GM20431 (cell line): ENCODE data around the gene OSTC.
"Not testable (repeated sequence)": the region's sequence is repeated elsewhere in the genome, so short reads cannot be mapped to it uniquely, and the experiment has no call there.

Experiments
- in situ Hi-C: fragments of 300-500 bp; cut with MseI, MboI; formaldehyde crosslinking; loops from one replicate; pipeline ENCODE4 v1.15.0; 2020; ENCODE audit warnings: low sequenced_read_pairs; ENCODE audit not compliant: unreplicated experiment

The OSTC gene

DNA sequence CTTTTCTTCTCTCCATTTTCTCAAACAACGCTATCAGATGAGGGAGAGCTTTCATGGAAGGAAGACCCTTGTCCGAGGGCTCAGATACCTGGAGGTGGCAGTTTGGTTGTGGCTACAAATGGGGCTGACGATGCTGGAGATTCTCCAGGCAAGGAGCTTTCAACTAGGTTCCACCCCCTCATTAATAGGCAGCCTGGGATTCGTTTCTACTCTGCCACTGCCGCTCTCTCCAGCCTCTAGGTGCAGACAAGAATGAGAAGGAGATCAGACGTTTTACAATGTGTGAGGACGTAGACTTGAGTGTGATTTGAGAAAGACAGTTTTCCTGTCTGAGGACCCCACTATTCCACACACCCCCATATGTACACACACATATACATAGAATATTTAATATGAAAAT, 59.3 kb downstream of the OSTC start:
- in situ Hi-C loops: no loop called here

GRCh38 chr4:108710578-108710977, 60.2 kb downstream of the OSTC start:
- in situ Hi-C loops: not testable (repeated sequence)

DNA sequence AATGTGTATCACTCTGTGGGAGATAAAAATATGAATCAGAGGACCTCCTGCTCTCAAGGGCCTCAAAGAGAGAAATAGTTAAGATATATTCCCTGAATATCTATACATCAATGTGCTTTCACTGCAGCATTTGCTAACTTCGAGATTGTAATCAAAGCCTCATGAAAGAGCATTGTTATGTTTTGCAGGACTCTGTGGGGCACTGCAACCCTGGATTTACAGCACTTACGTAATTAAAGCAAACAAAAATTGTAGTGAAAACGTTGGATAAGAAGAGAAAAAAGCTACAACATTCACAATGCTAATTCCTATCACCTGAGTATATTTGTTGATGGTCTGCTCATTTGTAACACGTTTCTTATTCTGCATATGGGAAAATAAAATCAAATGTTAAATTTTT, 64.5 kb downstream of the OSTC start:
- in situ Hi-C loops: no loop called here

DNA sequence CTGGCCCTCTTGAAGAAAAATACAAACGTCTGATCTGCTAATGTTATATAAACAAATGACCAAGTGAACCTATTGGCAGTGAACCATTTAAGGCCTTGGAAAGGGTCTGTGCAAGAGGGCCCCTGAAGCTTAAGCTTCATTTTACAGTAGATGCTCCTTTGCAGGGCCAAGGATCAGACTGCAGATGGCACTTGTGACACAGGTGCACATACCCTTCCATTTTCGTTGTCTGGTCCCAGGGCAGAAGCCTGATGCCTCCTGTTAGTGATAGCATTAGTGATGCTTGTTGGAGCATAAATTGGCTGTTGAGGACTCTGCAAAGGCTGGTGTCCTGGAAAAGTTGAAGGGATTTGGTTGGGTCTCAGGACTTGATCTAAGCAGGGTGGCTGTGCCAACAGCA, 65.9 kb downstream of the OSTC start:
- in situ Hi-C loops: no loop called here

DNA sequence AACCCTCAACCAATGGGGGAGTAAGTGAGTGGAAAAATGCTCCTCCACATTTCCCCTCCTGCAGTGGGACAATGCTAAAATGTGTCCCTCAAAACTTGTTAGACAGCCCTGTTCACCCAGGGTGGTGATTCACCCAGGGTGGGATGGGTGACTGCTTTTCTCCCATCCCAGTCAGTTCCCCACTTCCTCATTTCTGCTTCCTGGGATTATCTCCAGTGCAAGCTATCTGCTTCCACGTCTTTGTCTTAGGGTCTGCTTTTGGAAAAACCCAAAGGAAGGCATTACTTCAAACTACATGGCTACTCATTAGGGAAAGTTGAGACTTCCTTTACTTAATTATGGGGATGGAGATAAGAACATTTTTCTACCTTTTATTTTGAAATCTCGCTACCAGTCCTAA, 67.0 kb downstream of the OSTC start:
- in situ Hi-C loops: no loop called here
